Sigmoid colon (tissue), 4 donors: ENCODE results near the gene BARD1.

Source experiments
- EP300 ChIP-seq, 4 donors: sonication (generic); formaldehyde crosslinking; IDR thresholded peaks; one replicate each; pipeline ENCODE4 v1.6.1; 2017; ENCODE audit warnings: antibody characterized with exemption in 4 of 4
- POLR2A ChIP-seq, 2 donors: fragments of 450-650 bp; IDR thresholded peaks; one replicate each; pipeline ENCODE4 v1.6.1; 2016; ENCODE audit warnings: antibody characterized with exemption in 2 of 2, mild to moderate bottlenecking in 2 of 2, moderate library complexity in 2 of 2
- POLR2AphosphoS5 ChIP-seq, 4 donors: sonication (generic); formaldehyde crosslinking; IDR thresholded peaks; one replicate each; pipeline ENCODE4 v1.6.1; 2017; ENCODE audit warnings: antibody characterized with exemption in 4 of 4
- TF ChIP-seq, protein P1 (sequence below), 4 experiments: fragments of 450-650 bp in 3 of 4; fragments of 200-600 bp in 1 of 4; IDR thresholded peaks; one replicate each; pipeline ENCODE4 v1.5.1; 2016 to 2019; ENCODE audit warnings: antibody characterized with exemption in 4 of 4, mild to moderate bottlenecking in 3 of 4, moderate library complexity in 2 of 4

DNA sequence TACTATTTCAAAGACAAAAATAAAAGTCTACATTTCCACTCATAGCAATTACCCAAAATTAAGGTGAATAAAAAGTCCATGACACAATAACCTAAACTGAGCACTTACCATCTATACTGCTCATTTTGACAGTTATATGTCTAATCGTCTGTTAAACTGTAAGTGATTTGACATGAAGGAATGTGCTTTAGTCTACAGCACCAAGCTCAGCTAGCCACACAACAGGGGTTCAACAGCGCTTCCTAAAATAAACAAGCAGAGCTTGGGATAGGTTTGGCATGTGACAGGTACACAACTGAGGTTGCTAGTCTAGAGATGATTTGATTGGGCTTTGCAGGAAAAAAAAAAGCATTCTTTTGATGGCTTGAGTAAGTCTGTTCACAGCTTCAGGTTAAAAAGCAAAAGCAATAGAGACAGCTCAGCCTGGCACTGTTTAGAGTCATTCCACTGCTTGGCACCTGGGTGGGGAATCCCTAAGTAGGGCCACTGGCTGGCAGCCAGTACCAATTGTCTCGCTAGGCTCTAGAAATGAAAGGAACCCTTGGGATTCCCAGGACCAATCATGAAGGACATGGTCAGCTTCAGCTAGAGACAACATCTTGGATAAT is 78.6 kb downstream of the BARD1 start:
- TF ChIP-seq, protein P1, sequence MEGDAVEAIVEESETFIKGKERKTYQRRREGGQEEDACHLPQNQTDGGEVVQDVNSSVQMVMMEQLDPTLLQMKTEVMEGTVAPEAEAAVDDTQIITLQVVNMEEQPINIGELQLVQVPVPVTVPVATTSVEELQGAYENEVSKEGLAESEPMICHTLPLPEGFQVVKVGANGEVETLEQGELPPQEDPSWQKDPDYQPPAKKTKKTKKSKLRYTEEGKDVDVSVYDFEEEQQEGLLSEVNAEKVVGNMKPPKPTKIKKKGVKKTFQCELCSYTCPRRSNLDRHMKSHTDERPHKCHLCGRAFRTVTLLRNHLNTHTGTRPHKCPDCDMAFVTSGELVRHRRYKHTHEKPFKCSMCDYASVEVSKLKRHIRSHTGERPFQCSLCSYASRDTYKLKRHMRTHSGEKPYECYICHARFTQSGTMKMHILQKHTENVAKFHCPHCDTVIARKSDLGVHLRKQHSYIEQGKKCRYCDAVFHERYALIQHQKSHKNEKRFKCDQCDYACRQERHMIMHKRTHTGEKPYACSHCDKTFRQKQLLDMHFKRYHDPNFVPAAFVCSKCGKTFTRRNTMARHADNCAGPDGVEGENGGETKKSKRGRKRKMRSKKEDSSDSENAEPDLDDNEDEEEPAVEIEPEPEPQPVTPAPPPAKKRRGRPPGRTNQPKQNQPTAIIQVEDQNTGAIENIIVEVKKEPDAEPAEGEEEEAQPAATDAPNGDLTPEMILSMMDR (IDR thresholded peaks at IDR 0.05): no peak
- TF ChIP-seq POLR2A (IDR thresholded peaks at IDR 0.05): no peak
- TF ChIP-seq POLR2AphosphoS5 (IDR thresholded peaks at IDR 0.05): no peak
- TF ChIP-seq EP300 (IDR thresholded peaks at IDR 0.05): no peak
